K562 (cell line): ENCODE results near the gene SYT1. TPM values are rescaled to one million over a fixed set of nuclear protein-coding genes. Genes with fewer than 3 reads are reported as not detected.

Experiments used
- ATAC-seq: fragments of 200-7000 bp; cut with Tn5 transposase; 3 replicates; pipeline ENCODE4 v1.9.1; 2020; ENCODE audit warnings: moderate library complexity
- BruUV-seq: library from RNA; stranded (reverse); fragments of 400-500 nt; replicated peaks from 2 replicates; lab custom pipeline; 2021; lab: Mats Ljungman, UMichigan
- CTCF ChIA-PET: fragments of 300-600 bp; formaldehyde crosslinking; extraction: SDS; loops from one replicate; lab custom pipeline; 2021; ENCODE audit warnings: low intra/inter-chr PET ratio; lab: Yijun Ruan, JAX
- POLR2A ChIA-PET: fragments of 300-600, 350-650 bp; sonication (Branson Sonifier 250); formaldehyde crosslinking; extraction: SDS; loops from one replicate; lab custom pipeline; 2021; ENCODE audit warnings: antibody characterized with exemption, inconsistent platforms; lab: Yijun Ruan, JAX
- DNase-seq, 4 experiments: peaks; one replicate each; pipeline versions ENCODE4 v3.0.0 to v3.0.0-alpha.2; 2011 to 2018; ENCODE audit warnings: low spot score in 3 of 4, mixed read lengths in 3 of 4; ENCODE audit errors: extremely low read depth in 1 of 4
- FAIRE-seq: peaks from 2 replicates; lab custom pipeline; 2011; peaks lifted over from hg19 to GRCh38; lab: Jason Lieb, UNC
- H2AFZ ChIP-seq: 2 replicates; pipeline ENCODE4 v1.6.0; 2011; ENCODE audit warnings: low read depth, low read length, control low read depth, inconsistent platforms
- H3K27ac ChIP-seq: fragments of 200-600 bp; 3 replicates; pipeline ENCODE4 v1.8.0; 2011; ENCODE audit warnings: low read depth, mild to moderate bottlenecking, control low read depth, inconsistent platforms, low read length, moderate library complexity, mixed read lengths; ENCODE audit errors: extremely low read depth
- H3K27me3 ChIP-seq, 2 experiments: fragments of 300-600 bp in 1 of 2; 2 replicates in 1 of 2; 3 replicates in 1 of 2; pipeline versions ENCODE4 v1.6.0 to v1.8.0; 2011; ENCODE audit warnings: inconsistent platforms in 2 of 2, low read length in 2 of 2, mild to moderate bottlenecking in 1 of 2, mixed read lengths in 1 of 2, moderate library complexity in 1 of 2; ENCODE audit not compliant: control insufficient read depth in 2 of 2, insufficient read depth in 2 of 2
- H3K36me3 ChIP-seq: fragments of 300-600 bp; 3 replicates; pipeline ENCODE4 v1.8.0; 2011; ENCODE audit warnings: mild to moderate bottlenecking, low read length, inconsistent platforms; ENCODE audit not compliant: control insufficient read depth, insufficient read depth
- H3K4me1 ChIP-seq, 2 experiments: fragments of 200-600 bp in 1 of 2; replicated peaks in 1 of 2; 2 replicates in 1 of 2; 3 replicates in 1 of 2; pipeline versions ENCODE4 v1.5.1 to v1.8.0; 2011; ENCODE audit warnings: inconsistent platforms in 2 of 2, low read length in 2 of 2, mild to moderate bottlenecking in 1 of 2, mixed read lengths in 1 of 2, moderate library complexity in 1 of 2; ENCODE audit not compliant: control insufficient read depth in 2 of 2, insufficient read depth in 2 of 2
- H3K4me2 ChIP-seq: 2 replicates; pipeline ENCODE4 v1.6.1; 2011; ENCODE audit warnings: low read length, control low read depth, inconsistent platforms, mixed read lengths; ENCODE audit not compliant: insufficient read depth
- H3K4me3 ChIP-seq: fragments of 200-600 bp; sonication (generic), shearing (Covaris generic); 2 replicates; pipeline ENCODE4 v1.5.1; 2016; ENCODE audit warnings: control low read depth, inconsistent platforms
- H3K79me2 ChIP-seq: fragments of 200-600 bp; 3 replicates; pipeline ENCODE4 v1.8.0; 2011; ENCODE audit warnings: low read length, inconsistent platforms; ENCODE audit not compliant: control insufficient read depth, insufficient read depth
- H3K9ac ChIP-seq, 2 experiments: 2 replicates each; pipeline versions ENCODE4 v1.6.0 to v1.6.1; 2011; ENCODE audit warnings: low read depth in 2 of 2, low read length in 2 of 2, control low read depth in 1 of 2, inconsistent platforms in 1 of 2, mild to moderate bottlenecking in 1 of 2, mixed read lengths in 1 of 2; ENCODE audit not compliant: insufficient read depth in 1 of 2
- H3K9me1 ChIP-seq: one replicate; pipeline ENCODE4 v1.6.0; 2011; ENCODE audit warnings: inconsistent platforms, mild to moderate bottlenecking, low read length, moderate library complexity; ENCODE audit not compliant: control insufficient read depth, insufficient read depth
- H3K9me3 ChIP-seq: replicated peaks from 2 replicates; pipeline ENCODE4 v1.5.1; 2011; ENCODE audit warnings: low read depth, low read length, inconsistent platforms; ENCODE audit not compliant: control insufficient read depth, insufficient read depth
- H4K20me1 ChIP-seq: replicated peaks from 2 replicates; pipeline ENCODE4 v1.6.1; 2011; ENCODE audit warnings: low read length, inconsistent platforms, mixed read lengths; ENCODE audit not compliant: control insufficient read depth, insufficient read depth
- ASH1L ChIP-seq: fragments of 450-650 bp; IDR thresholded peaks from 2 replicates; pipeline ENCODE4 v1.6.1; 2018; ENCODE audit warnings: borderline replicate concordance, mild to moderate bottlenecking, low read depth; ENCODE audit not compliant: partially characterized antibody
- BHLHE40 ChIP-seq: IDR thresholded peaks from 2 replicates; pipeline ENCODE4 v1.6.1; 2011; ENCODE audit warnings: low read length, improper control_type of control experiment
- CHAMP1 ChIP-seq: fragments of 450-650 bp; IDR thresholded peaks from 2 replicates; pipeline ENCODE4 v1.6.1; 2016; ENCODE audit warnings: mild to moderate bottlenecking
- HDAC6 ChIP-seq: IDR thresholded peaks from 2 replicates; pipeline ENCODE4 v1.6.1; 2012; ENCODE audit warnings: low read depth, mild to moderate bottlenecking, control low read depth, inconsistent platforms, low read length, moderate library complexity
- HOXB6 ChIP-seq: fragments of 250-450 bp; sonication (Bioruptor Pico); IDR thresholded peaks from 2 replicates; pipeline ENCODE4 v1.5.1; 2022; ENCODE audit warnings: mild to moderate bottlenecking, borderline replicate concordance
- MTF1 ChIP-seq: fragments of 250-450 bp; sonication (Bioruptor Pico); IDR thresholded peaks from 2 replicates; pipeline ENCODE4 v1.9.0; 2021; ENCODE audit warnings: moderate library complexity, mild to moderate bottlenecking, inconsistent platforms, borderline replicate concordance
- NR2C1 ChIP-seq, 2 experiments: fragments of 450-650 bp; IDR thresholded peaks; 2 replicates each; pipeline ENCODE4 v1.6.1; 2017; ENCODE audit warnings: mild to moderate bottlenecking in 2 of 2, antibody characterized with exemption in 1 of 2, inconsistent platforms in 1 of 2, missing compliant biosample characterization in 1 of 2, missing genetic modification characterization in 1 of 2
- SRSF1 ChIP-seq: fragments of 200-400 bp; formaldehyde crosslinking; IDR thresholded peaks from 2 replicates; pipeline ENCODE4 v1.6.1; 2017; ENCODE audit warnings: mild to moderate bottlenecking, low read depth, low read length, moderate library complexity
- ZFP1 ChIP-seq: fragments of 450-650 bp; formaldehyde crosslinking; IDR thresholded peaks from 2 replicates; pipeline ENCODE4 v1.4.0; 2020; ENCODE audit warnings: mild to moderate bottlenecking, mixed read lengths
- ZKSCAN1 ChIP-seq: fragments of 150-350 bp; IDR thresholded peaks from 2 replicates; pipeline ENCODE4 v1.6.1; 2016; ENCODE audit warnings: low read depth, low read length
- WGBS: fragments of 100-300 bp; shearing (Covaris generic); methylation state at CpG from one replicate; pipeline ENCODE4 v1.1.6; 2016; ENCODE audit warnings: low coverage, mixed read lengths; ENCODE audit not compliant: insufficient coverage; ENCODE audit errors: missing lambda C conversion rate; 5-methylcytosine and 5-hydroxymethylcytosine counted together
- in situ Hi-C: fragments of 300-500 bp; cut with MboI; formaldehyde crosslinking; loops from 4 replicates; pipeline ENCODE4 v1.15.0; 2018; ENCODE audit warnings: inconsistent platforms, mixed read lengths
- intact Hi-C: fragments of 100-400 bp; cut with micrococcal nuclease; formaldehyde crosslinking; loops from 2 replicates; pipeline ENCODE4 v1.14.2; 2022
- polyA plus RNA-seq, 8 experiments: library from polyadenylated mRNA; depleted of rRNA in 4 of 8; stranded (reverse) in 5 of 8; unstranded in 3 of 8; fragments of >200 nt; fragmentation: Nextera tagmentation in 2 of 8; fragmentation: Illumina TruSeq in 1 of 8; extraction: Ambion mirVana in 2 of 8; extraction: Trizol in 1 of 8; gene quantifications; 2 replicates each; pipeline versions ENCODE4 v1.2.1 to v1.2.3, GENCODE V29; 2011 to 2014; ENCODE audit warnings: inconsistent platforms in 1 of 8, missing spikeins in 1 of 8
- total RNA-seq, 7 experiments: library from RNA; depleted of rRNA in 6 of 7; stranded (reverse); fragments of >200 nt in 6 of 7; fragmentation: Illumina TruSeq in 2 of 7; extraction: Trizol in 2 of 7; gene quantifications; 2 replicates each; pipeline versions ENCODE4 v1.2.1 to v1.2.3, GENCODE V29; 2011 to 2021; ENCODE audit warnings: low replicate concordance in 1 of 7

SYT1 gene
- total and polyA plus RNA-seq, 9 of the 15 experiments (the other 6 are each of a cell fraction or from before 2014, with no cell fraction given), result 0.03 to 0.13 (median 0.07) TPM; not detected in 4

DNA sequence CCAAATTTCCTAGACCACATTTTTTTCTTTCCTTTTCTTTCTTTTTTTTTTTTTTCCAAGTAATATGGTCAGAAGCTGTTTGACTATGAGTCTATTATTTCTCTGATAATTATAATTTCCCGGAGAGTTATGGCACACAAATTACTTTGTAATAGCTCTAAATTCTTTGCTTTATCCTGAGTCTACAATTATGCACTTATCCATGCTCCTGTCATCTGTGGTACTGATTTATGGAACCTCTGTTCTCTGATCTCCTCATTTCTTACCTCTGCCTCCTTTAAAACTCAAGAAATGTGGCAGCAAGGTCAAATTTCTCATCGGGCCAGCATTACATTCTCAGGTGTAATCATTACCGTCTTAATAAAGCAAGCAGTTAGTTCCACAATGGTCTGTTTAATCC is 544.1 kb downstream of the SYT1 start (continued):
- TF ChIP-seq ZFP1 (CRISPR knock-in tag) (no peak), HDAC6 (no peak), BHLHE40 (no peak)

DNA sequence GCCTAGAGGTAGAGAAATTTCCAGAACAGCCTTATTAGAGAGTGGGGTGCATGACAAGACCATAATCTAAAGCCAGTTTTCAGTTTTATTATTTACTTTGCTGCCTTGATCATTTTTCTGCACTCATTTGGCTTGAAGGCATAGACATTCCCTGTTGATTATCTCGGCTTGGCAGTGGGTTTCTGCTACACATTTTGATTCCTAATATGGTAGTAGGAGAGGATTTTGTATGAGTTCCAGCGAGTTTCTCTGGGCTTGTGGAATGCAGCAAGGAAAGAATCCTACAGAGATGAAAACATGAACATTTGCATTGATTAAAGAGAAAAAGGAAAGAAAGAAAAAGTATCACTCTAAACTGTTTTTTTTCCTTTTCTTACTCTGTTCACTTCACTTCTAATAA is 545.0 kb downstream of the SYT1 start:
- in situ Hi-C loops, result no loop called here
- no peak overlapping the region for H2AFZ ChIP-seq
- DNase-seq, result no peak

DNA sequence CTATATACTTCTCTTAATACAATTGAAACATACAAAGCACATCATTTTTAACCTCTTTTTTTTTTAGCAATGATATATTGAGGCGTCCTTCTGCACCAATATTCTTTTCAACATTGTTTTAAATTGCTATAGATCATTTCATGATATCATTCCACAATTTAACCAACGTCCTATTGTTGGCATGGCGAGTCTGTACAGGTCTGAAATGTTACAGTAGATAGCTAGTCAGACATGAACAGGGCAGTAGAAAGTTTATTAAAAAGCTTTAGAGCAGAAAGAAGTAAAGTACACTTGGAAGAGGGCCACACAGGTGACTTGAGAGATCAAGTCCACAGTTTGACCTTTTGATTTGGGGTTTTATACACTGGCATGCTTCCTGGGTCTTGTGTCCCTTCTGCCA is 547.2 kb downstream of the SYT1 start:
- H3K36me3 ChIP-seq, result no peaks in the 10 kb centered on the region
- no peak for ATAC-seq
- H3K27me3 ChIP-seq, result no peaks in the 10 kb centered on the region
- intact Hi-C loops, result no loop called here
- H3K9ac ChIP-seq, result no peak overlapping the region
- no peak overlapping the region for H3K27ac ChIP-seq
- CTCF ChIA-PET, result no interaction called here
- H3K4me2 ChIP-seq, result no peak overlapping the region
- H3K4me1 ChIP-seq, result no peaks in the 10 kb centered on the region
- in situ Hi-C loops, result no loop called here
- no peak overlapping the region for H3K4me3 ChIP-seq
- H3K9me1 ChIP-seq, result no peaks in the 10 kb centered on the region
- H3K9me3 ChIP-seq, result 0 out of 2 replicates have a peak, but pooled peaks cover 3% of the 10 kb centered on the region
- no peaks in the 10 kb centered on the region for H4K20me1 ChIP-seq
- no TSS peak for BruUV-seq
- H3K79me2 ChIP-seq, result no peaks in the 10 kb centered on the region
- FAIRE-seq, result no peak
- no peak overlapping the region for H2AFZ ChIP-seq
- 0% methylated on average over 3 of the region's 3 CpGs for WGBS
- no peak for DNase-seq
- POLR2A ChIA-PET, result no interaction called here
- TF ChIP-seq CHAMP1 (no peak), ASH1L (no peak), NR2C1 (IDR thresholded peaks at IDR 0.05) (no peak), NR2C1 (tag; IDR thresholded peaks at IDR 0.05) (no peak), HOXB6 (CRISPR knock-in tag) (no peak), ZKSCAN1 (no peak)

More for the DNA sequence above, 545.0 kb downstream of the SYT1 start:
- no peak overlapping the region for H3K27ac ChIP-seq
- intact Hi-C loops, result no loop called here
- no peak for ATAC-seq
- H3K9me3 ChIP-seq, result 0 out of 2 replicates have a peak, but pooled peaks cover 3% of the 10 kb centered on the region
- no peaks in the 10 kb centered on the region for H3K4me1 ChIP-seq
- no peak overlapping the region for H3K4me3 ChIP-seq
- no peak for TF ChIP-seq MTF1 (CRISPR knock-in tag)
- no peak for TF ChIP-seq SRSF1
- TF ChIP-seq, all 486 proteins: peak for 0
- 0% methylated on average over 2 of the region's 2 CpGs for WGBS
- Histone ChIP-seq H3K79me2 (no peaks in the 10 kb centered on the region), H3K9ac (no peak overlapping the region), H3K4me2 (no peak overlapping the region), H3K27me3 (no peaks in the 10 kb centered on the region), H4K20me1 (no peaks in the 10 kb centered on the region), H3K9me1 (no peaks in the 10 kb centered on the region), H3K36me3 (no peaks in the 10 kb centered on the region)
- no peak for FAIRE-seq
- ChIA-PET CTCF (no interaction called here), POLR2A (no interaction called here)
- BruUV-seq, result no TSS peak
